NCI-H2029 (cell line): ENCODE results near the gene GATAD2A.
"Not testable (repeated sequence)": the region's sequence is repeated elsewhere in the genome, so short reads cannot be mapped to it uniquely, and the experiment has no call there.

ENCODE experiments used
- DNase-seq: peaks from one replicate; lab custom pipeline; 2025; lab: John Stamatoyannopoulos, UW

GATAD2A gene

GRCh38 chr19:19404879-19405860, at the start of gene GATAD2A:
TSS of gene GATAD2A (plus strand) at chr19:19405675. CDS start at chr19:19465346, 59,671 bp downstream.
- peak; percentile 75 for DNase-seq

GRCh38 chr19:19356500-19356899, 49.0 kb upstream of the GATAD2A start:
- DNase-seq: no peak

GRCh38 chr19:19356901-19357566, 48.4 kb upstream of the GATAD2A start:
- no peak for DNase-seq

- DNase-seq: peak; percentile 80
Measured at GRCh38 chr19:19361075-19361594, 44.3 kb upstream of the GATAD2A start.

- DNase-seq: no peak
Measured at GRCh38 chr19:19362075-19362474, 43.4 kb upstream of the GATAD2A start.

GRCh38 chr19:19366434-19367396, 38.8 kb upstream of the GATAD2A start:
- peak; percentile 77 for DNase-seq

GRCh38 chr19:19368087-19368486, 37.4 kb upstream of the GATAD2A start:
- no peak for DNase-seq

- DNase-seq: no peak
Measured at GRCh38 chr19:19371059-19371458, 34.4 kb upstream of the GATAD2A start.

- DNase-seq: peak; percentile 21
Measured at GRCh38 chr19:19372656-19373416, 32.6 kb upstream of the GATAD2A start.

- DNase-seq: no peak
Measured at GRCh38 chr19:19379527-19379926, 25.9 kb upstream of the GATAD2A start.

- DNase-seq: not testable (repeated sequence)
Measured at GRCh38 chr19:19380316-19380715, 25.2 kb upstream of the GATAD2A start.

- DNase-seq: peak; percentile 85
Measured at GRCh38 chr19:19381007-19381926, 24.2 kb upstream of the GATAD2A start.

- no peak for DNase-seq
Measured at GRCh38 chr19:19382118-19382517, 23.4 kb upstream of the GATAD2A start.

GRCh38 chr19:19384486-19384885, 21.0 kb upstream of the GATAD2A start:
- no peak for DNase-seq

GRCh38 chr19:19385131-19385895, 20.2 kb upstream of the GATAD2A start:
- peak; percentile 99 for DNase-seq

- DNase-seq: peak; percentile 62
Measured at GRCh38 chr19:19385896-19386869, 19.3 kb upstream of the GATAD2A start.

- no peak for DNase-seq
Measured at GRCh38 chr19:19387108-19387507, 18.4 kb upstream of the GATAD2A start.
